Measurements from ENCODE around the gene AKT1.
A peak's percentile ranks its signal among the peaks of the same experiment; 100 is the strongest.
"Not testable (repeated sequence)": the region's sequence is repeated elsewhere in the genome, so short reads cannot be mapped to it uniquely, and the experiment has no call there.

The AKT1 gene

GRCh38 chr14:104731320-104732294 lies 63.9 kb downstream of the AKT1 start:
- no peak for DNase-seq (ENCODE audit: low spot score)
- WGBS, 2 donors (ENCODE audit: extremely low coverage in 2 of 2, insufficient read length in 2 of 2, insufficient replicate concordance in 1 of 2): no CpG with 5 or more reads among the region's 18 CpGs
- no peaks in the 10 kb centered on the region for H3K36me3 ChIP-seq (replicated peaks in 1 of 2; ENCODE audit: control insufficient read depth in 2 of 2, insufficient read depth in 2 of 2, low read length in 2 of 2)

GRCh38 chr14:104730487-104730886 lies 65.1 kb downstream of the AKT1 start:
- Histone ChIP-seq H3K27ac (replicated peaks; ENCODE audit: low read length) (no peak overlapping the region), H2AK5ac (ENCODE audit: low read depth, low read length) (no peak overlapping the region), H4K8ac (ENCODE audit: low read depth, low read length) (no peak overlapping the region), H3K4me1 (ENCODE audit: control insufficient read depth in 2 of 2, insufficient read depth in 1 of 2, low read depth in 1 of 2, low read length in 2 of 2) (peaks cover 5 to 11% of the 10 kb centered on the region in 2 donors), H3K4me3 (ENCODE audit: low read length in 2 of 2) (no peak overlapping the region), H3K4me2 (ENCODE audit: insufficient read depth, low read length, poor library complexity, severe bottlenecking) (no peak overlapping the region), H3K4ac (ENCODE audit: low read length) (no peak overlapping the region), H2BK15ac (ENCODE audit: low read length) (no peak overlapping the region), H3K9me3 (replicated peaks in 1 of 2; ENCODE audit: control insufficient read depth in 2 of 2, insufficient read depth in 1 of 2, low read depth in 1 of 2, low read length in 2 of 2) (peaks cover 0 to 3% of the 10 kb centered on the region in 2 donors), H4K91ac (ENCODE audit: low read depth, low read length, poor library complexity) (no peak overlapping the region), H2AFZ (ENCODE audit: low read length) (no peak overlapping the region), H3K14ac (ENCODE audit: low read length) (no peak overlapping the region), H2BK12ac (ENCODE audit: low read length) (peak overlapping the region; percentile 84), H3K18ac (ENCODE audit: low read length) (no peak overlapping the region), H3K27me3 (ENCODE audit: control insufficient read depth in 3 of 3, insufficient read depth in 3 of 3, low read depth in 1 of 3, low read length in 3 of 3) (no peaks in the 10 kb centered on the region), H2BK120ac (ENCODE audit: low read depth, low read length) (no peak overlapping the region), H2BK5ac (ENCODE audit: low read length) (no peak overlapping the region), H3K36me3 (replicated peaks in 1 of 2; ENCODE audit: control insufficient read depth in 2 of 2, insufficient read depth in 2 of 2, low read length in 2 of 2) (no peaks in the 10 kb centered on the region), H3K23ac (ENCODE audit: low read depth, low read length, poor library complexity) (no peak overlapping the region), H3K9ac (ENCODE audit: low read depth, low read length, poor library complexity) (no peak overlapping the region), H3K79me1 (ENCODE audit: low read depth, low read length) (peaks cover 5% of the 10 kb centered on the region)
- no peak for DNase-seq (ENCODE audit: low spot score)
- WGBS, 2 donors (ENCODE audit: extremely low coverage in 2 of 2, insufficient read length in 2 of 2, insufficient replicate concordance in 1 of 2): no CpG with 5 or more reads among the region's 5 CpGs

More at GRCh38 chr14:104731320-104732294, 63.9 kb downstream of the AKT1 start:
- Histone ChIP-seq H3K9ac (ENCODE audit: low read depth, low read length, poor library complexity) (no peak overlapping the region), H3K9me3 (replicated peaks in 1 of 2; ENCODE audit: control insufficient read depth in 2 of 2, insufficient read depth in 1 of 2, low read depth in 1 of 2, low read length in 2 of 2) (peaks cover 0 to 3% of the 10 kb centered on the region in 2 donors), H3K4me1 (ENCODE audit: control insufficient read depth in 2 of 2, insufficient read depth in 1 of 2, low read depth in 1 of 2, low read length in 2 of 2) (peaks cover 9 to 12% of the 10 kb centered on the region in 2 donors), H3K18ac (ENCODE audit: low read length) (peak overlapping the region; percentile 89), H3K14ac (ENCODE audit: low read length) (peak overlapping the region; percentile 63), H3K4ac (ENCODE audit: low read length) (peak overlapping the region; percentile 66), H3K4me2 (ENCODE audit: insufficient read depth, low read length, poor library complexity, severe bottlenecking) (no peak overlapping the region), H2BK12ac (ENCODE audit: low read length) (peak overlapping the region; percentile 58), H4K91ac (ENCODE audit: low read depth, low read length, poor library complexity) (no peak overlapping the region), H3K27ac (replicated peaks; ENCODE audit: low read length) (no peak overlapping the region), H2BK5ac (ENCODE audit: low read length) (peak overlapping the region; percentile 24), H4K8ac (ENCODE audit: low read depth, low read length) (peak overlapping the region; percentile 48), H3K27me3 (ENCODE audit: control insufficient read depth in 3 of 3, insufficient read depth in 3 of 3, low read depth in 1 of 3, low read length in 3 of 3) (no peaks in the 10 kb centered on the region), H2BK15ac (ENCODE audit: low read length) (peak overlapping the region; percentile 81), H2BK120ac (ENCODE audit: low read depth, low read length) (no peak overlapping the region), H3K23ac (ENCODE audit: low read depth, low read length, poor library complexity) (peak overlapping the region; percentile 68), H2AK5ac (ENCODE audit: low read depth, low read length) (peak overlapping the region; percentile 66), H2AFZ (ENCODE audit: low read length) (peak overlapping the region; percentile 56), H3K79me1 (ENCODE audit: low read depth, low read length) (peaks cover 2% of the 10 kb centered on the region), H3K4me3 (ENCODE audit: low read length in 2 of 2) (no peak overlapping the region)

GRCh38 chr14:104729835-104730181 lies 65.7 kb downstream of the AKT1 start:
- Histone ChIP-seq H3K14ac (ENCODE audit: low read length) (peak overlapping the region; percentile 71), H2AFZ (ENCODE audit: low read length) (no peak overlapping the region), H3K27ac (replicated peaks; ENCODE audit: low read length) (no peak overlapping the region), H3K9ac (ENCODE audit: low read depth, low read length, poor library complexity) (no peak overlapping the region), H3K23ac (ENCODE audit: low read depth, low read length, poor library complexity) (peak overlapping the region; percentile 91), H2BK5ac (ENCODE audit: low read length) (no peak overlapping the region), H2AK5ac (ENCODE audit: low read depth, low read length) (no peak overlapping the region), H4K91ac (ENCODE audit: low read depth, low read length, poor library complexity) (no peak overlapping the region), H3K4me3 (ENCODE audit: low read length in 2 of 2) (no peak overlapping the region), H3K4me1 (ENCODE audit: control insufficient read depth in 2 of 2, insufficient read depth in 1 of 2, low read depth in 1 of 2, low read length in 2 of 2) (peaks cover 9 to 11% of the 10 kb centered on the region in 2 donors), H3K18ac (ENCODE audit: low read length) (no peak overlapping the region), H3K36me3 (replicated peaks in 1 of 2; ENCODE audit: control insufficient read depth in 2 of 2, insufficient read depth in 2 of 2, low read length in 2 of 2) (no peaks in the 10 kb centered on the region), H3K79me1 (ENCODE audit: low read depth, low read length) (peaks cover 7% of the 10 kb centered on the region), H3K4ac (ENCODE audit: low read length) (no peak overlapping the region), H3K4me2 (ENCODE audit: insufficient read depth, low read length, poor library complexity, severe bottlenecking) (no peak overlapping the region), H4K8ac (ENCODE audit: low read depth, low read length) (no peak overlapping the region), H3K27me3 (ENCODE audit: control insufficient read depth in 3 of 3, insufficient read depth in 3 of 3, low read depth in 1 of 3, low read length in 3 of 3) (no peaks in the 10 kb centered on the region), H2BK120ac (ENCODE audit: low read depth, low read length) (no peak overlapping the region), H2BK12ac (ENCODE audit: low read length) (no peak overlapping the region), H2BK15ac (ENCODE audit: low read length) (no peak overlapping the region), H3K9me3 (replicated peaks in 1 of 2; ENCODE audit: control insufficient read depth in 2 of 2, insufficient read depth in 1 of 2, low read depth in 1 of 2, low read length in 2 of 2) (peaks cover 0 to 3% of the 10 kb centered on the region in 2 donors)
- DNase-seq (ENCODE audit: low spot score): no peak
- WGBS, 2 donors (ENCODE audit: extremely low coverage in 2 of 2, insufficient read length in 2 of 2, insufficient replicate concordance in 1 of 2): no CpG with 5 or more reads among the region's 16 CpGs

GRCh38 chr14:104729176-104729834 lies 66.2 kb downstream of the AKT1 start:
- Histone ChIP-seq H3K14ac (ENCODE audit: low read length) (peak overlapping the region; percentile 38), H3K23ac (ENCODE audit: low read depth, low read length, poor library complexity) (peak overlapping the region; percentile 44), H3K4me1 (ENCODE audit: control insufficient read depth in 2 of 2, insufficient read depth in 1 of 2, low read depth in 1 of 2, low read length in 2 of 2) (peaks cover 13 to 15% of the 10 kb centered on the region in 2 donors), H2AK5ac (ENCODE audit: low read depth, low read length) (peak overlapping the region; percentile 90), H3K79me1 (ENCODE audit: low read depth, low read length) (peaks cover 11% of the 10 kb centered on the region), H2BK5ac (ENCODE audit: low read length) (peak overlapping the region; percentile 19), H3K9ac (ENCODE audit: low read depth, low read length, poor library complexity) (peak overlapping the region; percentile 63)
- not testable (repeated sequence) for H3K4me2 ChIP-seq (ENCODE audit: insufficient read depth, low read length, poor library complexity, severe bottlenecking); H3K4ac ChIP-seq (ENCODE audit: low read length); H3K18ac ChIP-seq (ENCODE audit: low read length); H3K4me3 ChIP-seq (ENCODE audit: low read length in 2 of 2); H4K8ac ChIP-seq (ENCODE audit: low read depth, low read length); H3K27ac ChIP-seq (replicated peaks; ENCODE audit: low read length); H4K91ac ChIP-seq (ENCODE audit: low read depth, low read length, poor library complexity); H3K9me3 ChIP-seq (replicated peaks in 1 of 2; ENCODE audit: control insufficient read depth in 2 of 2, insufficient read depth in 1 of 2, low read depth in 1 of 2, low read length in 2 of 2); H2BK15ac ChIP-seq (ENCODE audit: low read length); H2BK120ac ChIP-seq (ENCODE audit: low read depth, low read length); H3K36me3 ChIP-seq (replicated peaks in 1 of 2; ENCODE audit: control insufficient read depth in 2 of 2, insufficient read depth in 2 of 2, low read length in 2 of 2); H3K27me3 ChIP-seq (ENCODE audit: control insufficient read depth in 3 of 3, insufficient read depth in 3 of 3, low read depth in 1 of 3, low read length in 3 of 3); H2BK12ac ChIP-seq (ENCODE audit: low read length); DNase-seq (ENCODE audit: low spot score); H2AFZ ChIP-seq (ENCODE audit: low read length)
- no CpG with 5 or more reads among the region's 73 CpGs for WGBS, 2 donors (ENCODE audit: extremely low coverage in 2 of 2, insufficient read length in 2 of 2, insufficient replicate concordance in 1 of 2)

Measured in neuronal stem cell (in vitro differentiated cells).